Measurements from ENCODE around the gene RNLS. TPM values are rescaled to one million over a fixed set of nuclear protein-coding genes. Genes with fewer than 3 reads are reported as not detected.
"Not testable (repeated sequence)": the region's sequence is repeated elsewhere in the genome, so short reads cannot be mapped to it uniquely, and the experiment has no call there.

RNLS gene
- total RNA-seq, 1 experiment from 2014 or later = 9.7 TPM

GRCh38 chr10:88280518-88280917, 302.6 kb downstream of the RNLS start:
- Histone ChIP-seq H3K4me3 (ENCODE audit: insufficient read depth, low read depth, low read length) (no peak overlapping the region), H3K36me3 (replicated peaks; ENCODE audit: control insufficient read depth, insufficient read depth, low read length) (no peaks in the 10 kb centered on the region), H3K27me3 (ENCODE audit: control insufficient read depth, insufficient read depth, low read length) (no peaks in the 10 kb centered on the region)
- DNase-seq = no peak

GRCh38 chr10:88278912-88279311, 304.2 kb downstream of the RNLS start:
- Histone ChIP-seq H3K36me3 (replicated peaks; ENCODE audit: control insufficient read depth, insufficient read depth, low read length) (no peaks in the 10 kb centered on the region), H3K27me3 (ENCODE audit: control insufficient read depth, insufficient read depth, low read length) (no peaks in the 10 kb centered on the region), H3K4me3 (ENCODE audit: insufficient read depth, low read depth, low read length) (no peak overlapping the region)
- DNase-seq = no peak

- not testable (repeated sequence) for H3K4me3 ChIP-seq (ENCODE audit: insufficient read depth, low read depth, low read length); H3K27me3 ChIP-seq (ENCODE audit: control insufficient read depth, insufficient read depth, low read length); H3K36me3 ChIP-seq (replicated peaks; ENCODE audit: control insufficient read depth, insufficient read depth, low read length); DNase-seq
These were observed 306.2 kb downstream of the RNLS start for GRCh38 chr10:88276945-88277344.

GRCh38 chr10:88274286-88274685, 308.8 kb downstream of the RNLS start:
- Histone ChIP-seq H3K36me3 (replicated peaks; ENCODE audit: control insufficient read depth, insufficient read depth, low read length) (no peaks in the 10 kb centered on the region), H3K27me3 (ENCODE audit: control insufficient read depth, insufficient read depth, low read length) (no peaks in the 10 kb centered on the region), H3K4me3 (ENCODE audit: insufficient read depth, low read depth, low read length) (no peak overlapping the region)
- DNase-seq = no peak

- no peak for DNase-seq
- Histone ChIP-seq H3K27me3 (ENCODE audit: control insufficient read depth, insufficient read depth, low read length) (no peaks in the 10 kb centered on the region), H3K36me3 (replicated peaks; ENCODE audit: control insufficient read depth, insufficient read depth, low read length) (no peaks in the 10 kb centered on the region), H3K4me3 (ENCODE audit: insufficient read depth, low read depth, low read length) (no peak overlapping the region)
These were observed 309.6 kb downstream of the RNLS start for GRCh38 chr10:88273567-88273966.

GRCh38 chr10:88271761-88272543, 311.2 kb downstream of the RNLS start:
- no peak for DNase-seq
- no peaks in the 10 kb centered on the region for H3K27me3 ChIP-seq (ENCODE audit: control insufficient read depth, insufficient read depth, low read length)
- H3K4me3 ChIP-seq (ENCODE audit: insufficient read depth, low read depth, low read length) = no peak overlapping the region
- no peaks in the 10 kb centered on the region for H3K36me3 ChIP-seq (replicated peaks; ENCODE audit: control insufficient read depth, insufficient read depth, low read length)

GRCh38 chr10:88270871-88271713, 312.0 kb downstream of the RNLS start:
- no peak for DNase-seq
- no peaks in the 10 kb centered on the region for H3K27me3 ChIP-seq (ENCODE audit: control insufficient read depth, insufficient read depth, low read length)

GRCh38 chr10:88270061-88270808, 312.9 kb downstream of the RNLS start:
- H3K4me3 ChIP-seq (ENCODE audit: insufficient read depth, low read depth, low read length) = no peak overlapping the region
- no peaks in the 10 kb centered on the region for H3K27me3 ChIP-seq (ENCODE audit: control insufficient read depth, insufficient read depth, low read length)
- DNase-seq = no peak
- H3K36me3 ChIP-seq (replicated peaks; ENCODE audit: control insufficient read depth, insufficient read depth, low read length) = no peaks in the 10 kb centered on the region

More at GRCh38 chr10:88270871-88271713, 312.0 kb downstream of the RNLS start:
- Histone ChIP-seq H3K36me3 (replicated peaks; ENCODE audit: control insufficient read depth, insufficient read depth, low read length) (no peaks in the 10 kb centered on the region), H3K4me3 (ENCODE audit: insufficient read depth, low read depth, low read length) (no peak overlapping the region)

GRCh38 chr10:88262591-88263234, 320.4 kb downstream of the RNLS start:
- Histone ChIP-seq H3K27me3 (ENCODE audit: control insufficient read depth, insufficient read depth, low read length) (no peaks in the 10 kb centered on the region), H3K4me3 (ENCODE audit: insufficient read depth, low read depth, low read length) (no peak overlapping the region), H3K36me3 (replicated peaks; ENCODE audit: control insufficient read depth, insufficient read depth, low read length) (no peaks in the 10 kb centered on the region)
- DNase-seq = no peak

- Histone ChIP-seq H3K36me3 (replicated peaks; ENCODE audit: control insufficient read depth, insufficient read depth, low read length) (no peaks in the 10 kb centered on the region), H3K27me3 (ENCODE audit: control insufficient read depth, insufficient read depth, low read length) (no peaks in the 10 kb centered on the region), H3K4me3 (ENCODE audit: insufficient read depth, low read depth, low read length) (no peak overlapping the region)
- no peak for DNase-seq
These were observed 322.0 kb downstream of the RNLS start for GRCh38 chr10:88261152-88261551.

GRCh38 chr10:88260329-88261051, 322.6 kb downstream of the RNLS start:
- no peaks in the 10 kb centered on the region for H3K27me3 ChIP-seq (ENCODE audit: control insufficient read depth, insufficient read depth, low read length)
- H3K36me3 ChIP-seq (replicated peaks; ENCODE audit: control insufficient read depth, insufficient read depth, low read length) = no peaks in the 10 kb centered on the region
- no peak overlapping the region for H3K4me3 ChIP-seq (ENCODE audit: insufficient read depth, low read depth, low read length)
- no peak for DNase-seq

GRCh38 chr10:88259381-88259780, 323.7 kb downstream of the RNLS start:
- Histone ChIP-seq H3K27me3 (ENCODE audit: control insufficient read depth, insufficient read depth, low read length) (no peaks in the 10 kb centered on the region), H3K36me3 (replicated peaks; ENCODE audit: control insufficient read depth, insufficient read depth, low read length) (no peaks in the 10 kb centered on the region), H3K4me3 (ENCODE audit: insufficient read depth, low read depth, low read length) (no peak overlapping the region)
- no peak for DNase-seq

- Histone ChIP-seq H3K4me3 (ENCODE audit: insufficient read depth, low read depth, low read length) (no peak overlapping the region), H3K36me3 (replicated peaks; ENCODE audit: control insufficient read depth, insufficient read depth, low read length) (no peaks in the 10 kb centered on the region), H3K27me3 (ENCODE audit: control insufficient read depth, insufficient read depth, low read length) (no peaks in the 10 kb centered on the region)
- DNase-seq = no peak
These were observed 326.2 kb downstream of the RNLS start for GRCh38 chr10:88256886-88257285.

Data from H7 (cell line).